ENCODE measurements around the gene IL27RA. TPM values are rescaled to one million over a fixed set of nuclear protein-coding genes. Genes with fewer than 3 reads are reported as not detected.
"Not testable (repeated sequence)": the region's sequence is repeated elsewhere in the genome, so short reads cannot be mapped to it uniquely, and the experiment has no call there.

The IL27RA gene
- polyA plus RNA-seq, 4 donors = 5.7 to 8.4 (median 7.8) TPM

- no peak for DNase-seq (ENCODE audit: low read depth in 4 of 4, low spot score in 2 of 4)
These were observed 3.6 kb upstream of the IL27RA start, which contains the start of gene RLN3 for GRCh38 chr19:14027856-14028450. TSS of gene RLN3 (plus strand) at chr19:14028148. CDS start at chr19:14028205, 57 bp downstream.

DNA sequence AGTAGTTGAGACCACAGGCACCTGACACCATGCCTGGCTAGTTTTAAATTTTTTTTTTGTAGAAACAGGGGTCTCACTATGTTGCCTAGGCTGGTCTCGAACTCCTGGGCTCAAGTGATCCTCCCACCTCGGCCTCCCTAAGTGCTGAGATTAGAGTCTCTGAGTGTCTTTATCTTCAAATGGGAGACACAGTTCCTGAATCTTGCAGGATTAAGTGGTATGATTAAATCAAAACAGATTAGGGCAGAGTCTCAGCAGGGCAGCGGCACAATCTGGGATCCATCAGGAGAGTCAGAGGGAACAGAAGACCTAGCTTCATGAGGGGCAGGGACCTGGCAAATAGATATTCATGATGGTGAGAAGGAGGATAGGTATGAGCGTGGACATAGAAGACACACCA lies 2.7 kb upstream of the IL27RA start:
- DNase-seq (ENCODE audit: low read depth in 4 of 4, low spot score in 2 of 4) = no peak

- DNase-seq (ENCODE audit: low read depth in 4 of 4, low spot score in 2 of 4) = no peak
These were observed 404 bp upstream of the IL27RA start for GRCh38 chr19:14030997-14031718.

GRCh38 chr19:14033946-14034345 lies 2.4 kb downstream of the IL27RA start:
- no peak for DNase-seq (ENCODE audit: low read depth in 4 of 4, low spot score in 2 of 4)

GRCh38 chr19:14035159-14035558 lies 3.6 kb downstream of the IL27RA start:
- DNase-seq (ENCODE audit: low read depth in 4 of 4, low spot score in 2 of 4) = not testable (repeated sequence)

GRCh38 chr19:14035706-14036105 lies 4.1 kb downstream of the IL27RA start:
- no peak for DNase-seq (ENCODE audit: low read depth in 4 of 4, low spot score in 2 of 4)

GRCh38 chr19:14039181-14039580 lies 7.6 kb downstream of the IL27RA start:
- DNase-seq (ENCODE audit: low read depth in 4 of 4, low spot score in 2 of 4) = no peak

GRCh38 chr19:14042659-14043608 lies 11.4 kb downstream of the IL27RA start:
- DNase-seq (ENCODE audit: low read depth in 4 of 4, low spot score in 2 of 4) = peak in 1 of 4 donors; percentile 71

DNA sequence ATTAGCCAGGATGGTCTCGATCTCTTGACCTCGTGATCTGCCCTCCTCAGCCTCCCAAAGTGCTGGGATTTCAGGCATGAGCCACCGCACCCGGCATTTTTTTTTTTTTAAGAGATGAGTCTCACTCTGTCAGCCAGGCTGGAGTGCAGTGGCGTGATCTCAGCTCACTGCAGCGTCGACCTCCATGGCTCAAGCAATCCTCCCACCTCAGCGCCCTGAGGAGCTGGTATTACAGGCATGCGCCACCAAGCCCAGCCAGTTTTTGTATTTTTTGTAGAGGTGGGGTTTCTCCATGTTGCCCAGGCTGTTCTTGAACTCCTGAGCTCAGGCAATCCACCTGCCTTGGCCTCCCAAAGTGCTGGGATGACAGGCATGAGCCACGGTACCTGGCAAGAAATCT lies 16.3 kb downstream of the IL27RA start:
- not testable (repeated sequence) for DNase-seq (ENCODE audit: low read depth in 4 of 4, low spot score in 2 of 4)

DNA sequence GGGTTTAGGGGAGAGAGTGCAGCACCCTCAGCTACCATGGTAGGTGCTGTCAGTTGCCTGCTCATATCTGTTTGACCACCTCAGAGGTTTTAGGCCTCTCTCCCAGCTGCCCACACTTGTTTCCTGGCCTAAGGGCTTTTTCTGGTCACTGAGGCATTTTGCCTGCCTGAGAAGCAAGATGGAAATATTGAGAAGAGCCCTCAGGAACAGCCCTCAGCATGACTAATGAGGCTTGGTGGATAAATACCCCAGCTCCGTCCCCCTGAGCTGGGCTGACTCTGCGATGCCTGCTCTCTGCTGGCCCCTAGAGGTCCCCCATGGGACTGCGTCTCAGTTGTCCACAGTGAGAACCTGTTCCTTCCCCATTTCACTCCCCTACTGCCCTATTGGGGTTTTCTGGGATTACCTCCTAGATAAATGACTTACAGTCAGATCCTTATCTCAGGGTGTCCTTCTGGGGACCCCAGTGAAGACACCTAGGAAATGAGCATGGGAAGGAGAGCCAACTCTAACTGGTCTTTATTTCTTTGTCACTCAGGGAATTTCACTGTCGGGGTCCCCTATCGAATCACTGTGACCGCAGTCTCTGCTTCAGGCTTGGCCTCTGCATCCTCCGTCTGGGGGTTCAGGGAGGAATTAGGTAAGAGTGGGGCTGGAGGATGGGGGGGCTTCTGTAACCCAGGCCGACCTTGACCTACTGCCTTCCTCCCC lies 17.0 kb downstream of the IL27RA start:
- DNase-seq (ENCODE audit: low read depth in 4 of 4, low spot score in 2 of 4) = no peak

- no peak for DNase-seq (ENCODE audit: low read depth in 4 of 4, low spot score in 2 of 4)
These were observed 18.9 kb downstream of the IL27RA start for GRCh38 chr19:14050512-14050911.

GRCh38 chr19:14050961-14051360 lies 19.4 kb downstream of the IL27RA start:
- DNase-seq (ENCODE audit: low read depth in 4 of 4, low spot score in 2 of 4) = not testable (repeated sequence)

DNA sequence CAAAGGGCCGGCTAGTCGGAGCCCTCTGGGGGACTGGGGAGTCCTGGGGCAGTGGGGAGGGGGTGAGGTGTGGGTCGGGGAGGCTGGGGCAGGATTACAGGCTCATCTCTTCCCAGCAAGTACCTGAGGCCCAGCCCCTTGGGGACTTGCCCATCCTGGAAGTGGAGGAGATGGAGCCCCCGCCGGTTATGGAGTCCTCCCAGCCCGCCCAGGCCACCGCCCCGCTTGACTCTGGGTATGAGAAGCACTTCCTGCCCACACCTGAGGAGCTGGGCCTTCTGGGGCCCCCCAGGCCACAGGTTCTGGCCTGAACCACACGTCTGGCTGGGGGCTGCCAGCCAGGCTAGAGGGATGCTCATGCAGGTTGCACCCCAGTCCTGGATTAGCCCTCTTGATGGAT lies 20.4 kb downstream of the IL27RA start:
- DNase-seq (ENCODE audit: low read depth in 4 of 4, low spot score in 2 of 4) = no peak

GRCh38 chr19:14052470-14052869 lies 20.9 kb downstream of the IL27RA start:
- DNase-seq (ENCODE audit: low read depth in 4 of 4, low spot score in 2 of 4) = no peak

DNA sequence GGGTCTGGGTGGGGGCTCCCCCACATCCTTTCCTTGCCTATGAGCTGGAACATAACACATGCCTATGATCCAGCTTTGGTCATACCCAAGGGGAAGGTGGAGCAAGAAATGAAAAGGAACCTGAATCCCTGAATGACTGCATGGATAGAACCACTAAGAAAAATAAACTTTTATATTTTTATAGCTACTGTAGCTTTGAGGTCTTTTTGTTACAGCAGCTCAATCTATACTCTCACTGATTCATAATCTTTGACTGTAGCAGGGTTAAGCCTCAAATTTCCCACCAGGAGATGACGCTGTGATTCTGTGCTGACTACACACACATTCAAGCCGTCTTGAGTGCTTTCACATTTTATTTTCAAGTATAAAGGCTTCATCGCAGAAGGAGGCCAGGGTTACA lies 21.5 kb downstream of the IL27RA start:
- no peak for DNase-seq (ENCODE audit: low read depth in 4 of 4, low spot score in 2 of 4)

DNA sequence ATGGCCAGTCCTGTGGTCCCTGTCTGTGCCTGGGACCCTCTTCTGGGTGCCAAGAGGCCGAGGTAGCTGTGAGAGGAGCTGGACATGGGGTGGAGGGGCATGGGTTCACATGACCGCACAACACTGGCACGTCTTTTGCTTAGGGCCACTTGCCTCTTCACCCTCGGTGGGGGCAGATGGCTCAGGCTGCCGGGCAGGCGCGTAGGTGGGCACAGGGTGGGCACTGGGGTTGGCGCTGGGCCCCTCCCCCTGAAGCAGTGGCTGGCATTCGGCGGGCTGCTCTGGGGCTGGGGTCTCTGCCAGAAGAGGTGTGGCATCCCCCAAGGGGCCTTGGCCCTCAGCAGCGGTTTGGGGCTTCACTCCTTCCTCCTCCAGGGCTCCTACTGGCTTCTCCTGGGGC lies 21.9 kb downstream of the IL27RA start:
- DNase-seq (ENCODE audit: low read depth in 4 of 4, low spot score in 2 of 4) = no peak

DNA sequence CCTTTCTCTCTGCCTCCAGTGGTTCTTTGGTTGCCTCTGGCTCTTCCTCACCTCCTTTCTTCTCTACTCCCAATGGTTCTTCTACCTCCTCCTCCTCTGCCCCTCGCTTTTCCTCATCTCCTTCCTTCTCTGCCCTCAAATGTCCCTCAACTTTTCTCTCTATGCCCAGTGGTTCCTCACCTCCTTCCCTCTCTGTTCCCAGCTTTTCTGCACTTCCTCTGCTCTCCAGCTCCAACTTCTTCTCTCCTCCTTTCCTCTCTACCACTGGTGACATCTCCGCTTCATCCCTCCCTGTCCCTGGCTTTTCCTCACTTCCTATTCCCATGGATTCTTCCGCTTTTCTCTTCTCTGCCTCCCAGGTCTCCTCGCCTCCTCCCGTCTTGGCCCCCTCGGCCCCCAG lies 22.5 kb downstream of the IL27RA start:
- no peak for DNase-seq (ENCODE audit: low read depth in 4 of 4, low spot score in 2 of 4)

GRCh38 chr19:14054721-14055120 lies 23.2 kb downstream of the IL27RA start:
- DNase-seq (ENCODE audit: low read depth in 4 of 4, low spot score in 2 of 4) = no peak

DNA sequence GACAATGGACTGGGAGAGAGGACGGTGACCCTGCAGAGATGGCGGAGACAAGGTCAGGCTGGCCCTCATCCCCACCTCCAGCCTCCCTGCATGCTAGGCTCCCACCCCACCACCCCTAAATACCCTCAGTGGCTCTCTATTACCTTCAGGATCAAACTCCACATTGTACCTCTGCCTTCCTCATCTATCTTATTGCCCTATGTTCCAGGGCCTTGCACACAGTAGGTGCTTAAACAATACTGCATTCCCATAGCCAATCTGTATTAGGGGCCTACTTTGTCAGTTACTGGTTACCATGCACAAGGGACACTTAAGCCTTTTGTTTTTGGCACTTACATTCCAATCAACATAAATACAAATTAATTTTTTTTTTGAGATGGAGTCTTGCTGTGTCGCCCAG lies 23.8 kb downstream of the IL27RA start:
- no peak for DNase-seq (ENCODE audit: low read depth in 4 of 4, low spot score in 2 of 4)

- no peak for DNase-seq (ENCODE audit: low read depth in 4 of 4, low spot score in 2 of 4)
These were observed 24.6 kb downstream of the IL27RA start for GRCh38 chr19:14056069-14056666.
